Measurements from ENCODE around the gene KCNH1. TPM values are rescaled to one million over a fixed set of nuclear protein-coding genes. Genes with fewer than 3 reads are reported as not detected.

Gene KCNH1
- total RNA-seq, 4 donors from 2014 or later = not detected

GRCh38 chr1:210754878-210755665 is 378.9 kb downstream of the KCNH1 start:
- intact Hi-C loops (cut with DNase I; ENCODE audit: low total_unique reads) = no loop called here
- WGBS, 2 donors = 26 to 44% methylated on average over 8 of the region's 8 CpGs
- no peak overlapping the region for H3K4me3 ChIP-seq (ENCODE audit: low read depth, poor library complexity, severe bottlenecking)
- TF ChIP-seq POLR2A (IDR thresholded peaks at IDR 0.05) (no peak), CTCF (IDR thresholded peaks at IDR 0.05) (no peak)
- no peak for DNase-seq (ENCODE audit: low spot score in 2 of 2)

GRCh38 chr1:210751911-210752310 is 382.0 kb downstream of the KCNH1 start:
- H3K4me3 ChIP-seq (ENCODE audit: low read depth, poor library complexity, severe bottlenecking) = no peak overlapping the region

DNA sequence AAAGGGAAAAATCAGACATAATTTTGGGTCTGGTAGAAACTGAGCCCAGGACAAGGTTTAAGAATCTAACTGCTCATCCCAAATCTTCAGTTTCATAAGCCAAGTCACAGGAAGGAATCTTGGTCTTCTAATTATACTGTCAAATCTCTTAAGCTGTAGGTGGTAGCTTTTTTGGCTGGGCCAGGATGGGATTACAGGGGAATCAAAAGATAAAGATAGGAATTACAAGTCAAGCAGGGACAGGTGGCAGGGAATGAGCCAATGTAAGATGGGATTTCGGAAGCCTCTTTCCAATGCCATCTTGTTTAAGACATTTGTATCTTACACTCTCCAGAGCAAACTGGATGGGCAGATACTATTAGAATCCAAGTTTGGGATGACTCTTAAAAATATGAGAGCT is 383.5 kb downstream of the KCNH1 start:
- TF ChIP-seq CTCF (IDR thresholded peaks at IDR 0.05) = no peak
- TF ChIP-seq POLR2A (IDR thresholded peaks at IDR 0.05) = no peak
- DNase-seq (ENCODE audit: low spot score in 2 of 2) = no peak
- H3K4me3 ChIP-seq (ENCODE audit: low read depth, poor library complexity, severe bottlenecking) = no peak overlapping the region
- intact Hi-C loops (cut with DNase I; ENCODE audit: low total_unique reads) = no loop called here
- 77 to 90% methylated on average over 1 of the region's 1 CpG for WGBS, 2 donors

More at GRCh38 chr1:210751911-210752310, 382.0 kb downstream of the KCNH1 start:
- TF ChIP-seq POLR2A (IDR thresholded peaks at IDR 0.05) = no peak
- TF ChIP-seq CTCF (IDR thresholded peaks at IDR 0.05) = no peak
- 51 to 53% methylated on average over 2 of the region's 2 CpGs for WGBS, 2 donors
- no peak for DNase-seq (ENCODE audit: low spot score in 2 of 2)
- intact Hi-C loops (cut with DNase I; ENCODE audit: low total_unique reads) = no loop called here

- no peak overlapping the region for H3K4me3 ChIP-seq (ENCODE audit: low read depth, poor library complexity, severe bottlenecking)
- DNase-seq (ENCODE audit: low spot score in 2 of 2) = no peak
- no peak for TF ChIP-seq CTCF (IDR thresholded peaks at IDR 0.05)
- TF ChIP-seq POLR2A (IDR thresholded peaks at IDR 0.05) = no peak
- intact Hi-C loops (cut with DNase I; ENCODE audit: low total_unique reads) = no loop called here
- WGBS, 2 donors = 82 to 87% methylated on average over 3 of the region's 3 CpGs
These were observed 385.2 kb downstream of the KCNH1 start for GRCh38 chr1:210748796-210749195.

- intact Hi-C loops (cut with DNase I; ENCODE audit: low total_unique reads) = no loop called here
- DNase-seq (ENCODE audit: low spot score in 2 of 2) = no peak
- WGBS, 2 donors = 53 to 70% methylated on average over 6 of the region's 6 CpGs
- no peak for TF ChIP-seq POLR2A (IDR thresholded peaks at IDR 0.05)
- TF ChIP-seq CTCF (IDR thresholded peaks at IDR 0.05) = no peak
- H3K4me3 ChIP-seq (ENCODE audit: low read depth, poor library complexity, severe bottlenecking) = no peak overlapping the region
These were observed 386.1 kb downstream of the KCNH1 start for GRCh38 chr1:210747890-210748289.

- 63 to 73% methylated on average over 3 of the region's 3 CpGs for WGBS, 2 donors
- no peak for TF ChIP-seq POLR2A (IDR thresholded peaks at IDR 0.05)
- TF ChIP-seq CTCF (IDR thresholded peaks at IDR 0.05) = no peak
- no peak overlapping the region for H3K4me3 ChIP-seq (ENCODE audit: low read depth, poor library complexity, severe bottlenecking)
- DNase-seq (ENCODE audit: low spot score in 2 of 2) = no peak
- intact Hi-C loops (cut with DNase I; ENCODE audit: low total_unique reads) = no loop called here
These were observed 386.8 kb downstream of the KCNH1 start for GRCh38 chr1:210747112-210747511.

Measured in lower leg skin (tissue), 4 donors.